H9 (cell line): ENCODE results near the gene PRSS58. TPM values are rescaled to one million over a fixed set of nuclear protein-coding genes. Genes with fewer than 3 reads are reported as not detected.

Source experiments
- DNase-seq: peaks from one replicate; pipeline ENCODE4 v3.0.0-alpha.2; 2017
- H2AFZ ChIP-seq: one replicate; pipeline ENCODE4 v1.6.1; 2013; ENCODE audit warnings: mild to moderate bottlenecking, low read length, control low read depth, moderate library complexity
- H2AK5ac ChIP-seq: 2 replicates; pipeline ENCODE4 v1.6.1; 2013; ENCODE audit warnings: low read length, control low read depth, mixed read lengths; ENCODE audit not compliant: insufficient read length
- H2BK120ac ChIP-seq: one replicate; pipeline ENCODE4 v1.6.1; 2013; ENCODE audit warnings: low read depth, mild to moderate bottlenecking, low read length, control low read depth, inconsistent platforms; ENCODE audit not compliant: poor library complexity, severe bottlenecking
- H2BK12ac ChIP-seq: 2 replicates; pipeline ENCODE4 v1.6.1; 2013; ENCODE audit warnings: low read length, control low read depth, mixed read lengths, low read depth; ENCODE audit not compliant: insufficient read length
- H2BK15ac ChIP-seq: 2 replicates; pipeline ENCODE4 v1.6.1; 2013; ENCODE audit warnings: low read depth, low read length, control low read depth
- H2BK20ac ChIP-seq: one replicate; pipeline ENCODE4 v1.6.1; 2013; ENCODE audit warnings: low read depth, mild to moderate bottlenecking, low read length, control low read depth, inconsistent platforms; ENCODE audit not compliant: poor library complexity, severe bottlenecking
- H2BK5ac ChIP-seq: 2 replicates; pipeline ENCODE4 v1.6.1; 2013; ENCODE audit warnings: low read length, control low read depth, mixed read lengths; ENCODE audit not compliant: insufficient read length
- H3K14ac ChIP-seq: 2 replicates; pipeline ENCODE4 v1.6.1; 2013; ENCODE audit warnings: low read length, control low read depth; ENCODE audit not compliant: insufficient read depth
- H3K18ac ChIP-seq: 2 replicates; pipeline ENCODE4 v1.6.1; 2013; ENCODE audit warnings: low read depth, mild to moderate bottlenecking, mixed read lengths, low read length, control low read depth; ENCODE audit not compliant: insufficient read length
- H3K23ac ChIP-seq: 2 replicates; pipeline ENCODE4 v1.6.1; 2013; ENCODE audit warnings: low read length, control low read depth, mixed read lengths, low read depth; ENCODE audit not compliant: insufficient read length
- H3K23me2 ChIP-seq: 2 replicates; pipeline ENCODE4 v1.6.1; 2013; ENCODE audit warnings: low read depth, mild to moderate bottlenecking, mixed read lengths, low read length, control low read depth; ENCODE audit not compliant: insufficient read length, poor library complexity, severe bottlenecking
- H3K27ac ChIP-seq: 2 replicates; pipeline ENCODE4 v1.5.1; 2013; ENCODE audit warnings: low read length, control low read depth, mixed read lengths, low read depth; ENCODE audit not compliant: insufficient read length
- H3K27me3 ChIP-seq: 2 replicates; pipeline ENCODE4 v1.6.1; 2013; ENCODE audit warnings: low read length, control low read depth, inconsistent platforms; ENCODE audit not compliant: insufficient read depth
- H3K4ac ChIP-seq: 2 replicates; pipeline ENCODE4 v1.6.1; 2013; ENCODE audit warnings: low read depth, mild to moderate bottlenecking, control low read depth, inconsistent platforms, low read length, moderate library complexity
- H3K4me1 ChIP-seq: 2 replicates; pipeline ENCODE4 v1.6.1; 2013; ENCODE audit warnings: low read length, control low read depth, inconsistent platforms; ENCODE audit not compliant: insufficient read depth
- H3K4me2 ChIP-seq: 2 replicates; pipeline ENCODE4 v1.6.1; 2013; ENCODE audit warnings: low read length, control low read depth, mixed read lengths; ENCODE audit not compliant: insufficient read length, insufficient read depth
- H3K56ac ChIP-seq: 2 replicates; pipeline ENCODE4 v1.6.1; 2013; ENCODE audit warnings: low read depth, mild to moderate bottlenecking, mixed read lengths, low read length, control low read depth; ENCODE audit not compliant: insufficient read length
- H3K79me1 ChIP-seq: 2 replicates; pipeline ENCODE4 v1.6.1; 2013; ENCODE audit warnings: low read depth, mild to moderate bottlenecking, moderate library complexity, low read length, control low read depth, inconsistent platforms; ENCODE audit not compliant: insufficient read depth, poor library complexity, severe bottlenecking
- H3K79me2 ChIP-seq: 2 replicates; pipeline ENCODE4 v1.6.1; 2013; ENCODE audit warnings: low read length, control low read depth, inconsistent platforms; ENCODE audit not compliant: insufficient read depth
- H3K9ac ChIP-seq: 2 replicates; pipeline ENCODE4 v1.6.1; 2013; ENCODE audit warnings: low read length, control low read depth, mixed read lengths; ENCODE audit not compliant: insufficient read length; ENCODE audit errors: extremely low read depth
- H3K9me3 ChIP-seq: one replicate; pipeline ENCODE4 v1.6.1; 2013; ENCODE audit warnings: low read depth, low read length, inconsistent platforms; ENCODE audit not compliant: control insufficient read depth
- H3T11ph ChIP-seq: one replicate; pipeline ENCODE4 v1.6.1; 2013; ENCODE audit warnings: mild to moderate bottlenecking, low read length, control low read depth, inconsistent platforms
- H4K20me1 ChIP-seq: one replicate; pipeline ENCODE4 v1.6.1; 2013; ENCODE audit not compliant: control insufficient read depth, insufficient read length, insufficient read depth
- H4K5ac ChIP-seq: 2 replicates; pipeline ENCODE4 v1.6.1; 2013; ENCODE audit warnings: low read depth, mild to moderate bottlenecking, mixed read lengths, low read length, control low read depth; ENCODE audit not compliant: insufficient read length
- H4K8ac ChIP-seq: replicated peaks from 2 replicates; pipeline ENCODE4 v1.6.1; 2013; ENCODE audit warnings: low read length, control low read depth, mixed read lengths, low read depth; ENCODE audit not compliant: insufficient read length
- H4K91ac ChIP-seq: 2 replicates; pipeline ENCODE4 v1.6.1; 2013; ENCODE audit warnings: low read depth, mild to moderate bottlenecking, moderate library complexity, mixed read lengths, low read length, control low read depth; ENCODE audit not compliant: insufficient read length
- H3K27ac Mint-ChIP-seq, 3 experiments: 2 replicates in 2 of 3; 3 replicates in 1 of 3; pipeline ENCODE4 v1.8.0; 2020 to 2021; ENCODE audit warnings: mixed read lengths in 3 of 3, mild to moderate bottlenecking in 1 of 3, moderate library complexity in 1 of 3
- H3K27me3 Mint-ChIP-seq: 2 replicates; pipeline ENCODE4 v1.8.0; 2021; ENCODE audit warnings: low read depth, mild to moderate bottlenecking, moderate library complexity, mixed read lengths
- H3K36me3 Mint-ChIP-seq, 3 experiments: 2 replicates in 2 of 3; 3 replicates in 1 of 3; pipeline ENCODE4 v1.8.0; 2020 to 2021; ENCODE audit warnings: low read depth in 3 of 3, mixed read lengths in 3 of 3; ENCODE audit not compliant: insufficient read depth in 1 of 3
- H3K4me1 Mint-ChIP-seq, 2 experiments: 2 replicates each; pipeline ENCODE4 v1.8.0; 2020; ENCODE audit warnings: mixed read lengths in 2 of 2
- H3K4me3 Mint-ChIP-seq, 2 experiments: 2 replicates in 1 of 2; 3 replicates in 1 of 2; pipeline ENCODE4 v1.8.0; 2020 to 2021; ENCODE audit warnings: mild to moderate bottlenecking in 2 of 2, mixed read lengths in 2 of 2, moderate library complexity in 1 of 2
- H3K9me3 Mint-ChIP-seq, 2 experiments: 2 replicates in 1 of 2; 3 replicates in 1 of 2; pipeline ENCODE4 v1.8.0; 2020; ENCODE audit warnings: mild to moderate bottlenecking in 2 of 2, mixed read lengths in 2 of 2, moderate library complexity in 1 of 2
- CTCF ChIP-seq: fragments of 200-600 bp; sonication (generic); conservative IDR thresholded peaks from 3 replicates; pipeline ENCODE4 v1.8.0; 2021; ENCODE audit warnings: antibody characterized with exemption, mild to moderate bottlenecking
- WGBS: extraction: QIAGEN DNeasy Blood & Tissue Kit; methylation state at CpG from one replicate; pipeline ENCODE4 v1.1.7; 2013; ENCODE audit warnings: missing lambda C conversion rate, low lambda C conversion rate, mixed read lengths; ENCODE audit not compliant: insufficient read length; ENCODE audit errors: extremely low coverage; 5-methylcytosine and 5-hydroxymethylcytosine counted together
- total RNA-seq: library from RNA; stranded (reverse); gene quantifications from 2 replicates; pipeline ENCODE4 v1.2.1, GENCODE V29; 2021

Gene PRSS58
- total RNA-seq, 1 experiment from 2014 or later = not detected

GRCh38 chr7:142303650-142304049 is 45.8 kb upstream of the PRSS58 start:
- peak; percentile 78 for TF ChIP-seq CTCF
- no peak overlapping the region for H3T11ph ChIP-seq
- no peak overlapping the region for H4K8ac ChIP-seq
- Mint-ChIP-seq H3K36me3 (no peaks in the 10 kb centered on the region; a peak in 1 of 7 replicates), H3K27ac (0 out of 7 replicates have a peak overlapping the region, but pooled peaks of 1 of the 3 experiments have one; percentile 9), H3K4me1 (peaks cover 20 to 25% of the 10 kb centered on the region in 2 experiments), H3K4me3 (no peak overlapping the region), H3K9me3 (no peaks in the 10 kb centered on the region), H3K27me3 (peaks cover 13% of the 10 kb centered on the region)
- no peak overlapping the region for H3K4me2 ChIP-seq
- no peak overlapping the region for H3K9ac ChIP-seq
- H4K5ac ChIP-seq = no peak overlapping the region
- H4K91ac ChIP-seq = no peak overlapping the region
- no peak overlapping the region for H2AFZ ChIP-seq
- no peaks in the 10 kb centered on the region for H3K79me1 ChIP-seq
- no peaks in the 10 kb centered on the region for H4K20me1 ChIP-seq
- no peaks in the 10 kb centered on the region for H3K4me1 ChIP-seq
- no peak overlapping the region for H2BK20ac ChIP-seq
- no peaks in the 10 kb centered on the region for H3K79me2 ChIP-seq
- no peaks in the 10 kb centered on the region for H3K23me2 ChIP-seq
- H3K9me3 ChIP-seq = no peaks in the 10 kb centered on the region
- H3K23ac ChIP-seq = no peak overlapping the region
- H2AK5ac ChIP-seq = no peak overlapping the region
- H3K14ac ChIP-seq = no peak overlapping the region
- no peak overlapping the region for H3K4ac ChIP-seq
- H2BK120ac ChIP-seq = no peak overlapping the region
- H3K18ac ChIP-seq = no peak overlapping the region
- no CpG with 5 or more reads among the region's 2 CpGs for WGBS
- no peak overlapping the region for H3K27ac ChIP-seq
- DNase-seq = no peak
- H3K27me3 ChIP-seq = no peaks in the 10 kb centered on the region
- no peak overlapping the region for H2BK15ac ChIP-seq
- H3K56ac ChIP-seq = no peak overlapping the region
- H2BK12ac ChIP-seq = no peak overlapping the region
- H2BK5ac ChIP-seq = no peak overlapping the region
